Upper lobe of right lung (tissue), 1 donor: ENCODE results near the gene JMJD6. TPM values are rescaled to one million over a fixed set of nuclear protein-coding genes. Genes with fewer than 3 reads are reported as not detected.

Experiments
- ATAC-seq: fragments of 200-7000 bp; cut with Tn5 transposase; one replicate; pipeline ENCODE4 v1.9.1; 2020; ENCODE audit warnings: mild to moderate bottlenecking, moderate library complexity
- DNase-seq: peaks from one replicate; pipeline ENCODE4 v3.0.0-alpha.2; 2020
- H3K27ac ChIP-seq: fragments of 200-600 bp; one replicate; pipeline ENCODE4 v1.8.0; 2022
- H3K27me3 ChIP-seq: fragments of 200-600 bp; one replicate; pipeline ENCODE4 v1.8.0; 2022; ENCODE audit warnings: mild to moderate bottlenecking
- H3K36me3 ChIP-seq: fragments of 200-600 bp; one replicate; pipeline ENCODE4 v1.8.0; 2022
- H3K4me1 ChIP-seq: fragments of 200-600 bp; one replicate; pipeline ENCODE4 v1.8.0; 2022
- H3K4me3 ChIP-seq: fragments of 200-600 bp; one replicate; pipeline ENCODE4 v1.8.0; 2022; ENCODE audit warnings: mild to moderate bottlenecking
- H3K9me3 ChIP-seq: fragments of 200-600 bp; one replicate; pipeline ENCODE4 v1.8.0; 2022
- CTCF ChIP-seq: fragments of 200-600 bp; IDR thresholded peaks from one replicate; pipeline ENCODE4 v1.8.0; 2022; ENCODE audit warnings: antibody characterized with exemption
- intact Hi-C: fragments of 100-400 bp; cut with DNase I; formaldehyde crosslinking; loops from one replicate; pipeline ENCODE4 v1.11.0; 2022
- long read RNA-seq: library from polyadenylated mRNA; unstranded; transcript quantifications from one replicate; pipeline ENCODE4 v2.0.0, GENCODE V29; 2021
- total RNA-seq: library from RNA; stranded (reverse); fragmentation: NEBNext Ultra II Directional; extraction: Animal tissue kit (Norgen Biotek cat#: 25700); gene quantifications from one replicate; pipeline ENCODE4 v1.2.1, GENCODE V29; 2021
- donor health status: DM: no; HTN: yes; CAD: no; lungs with severe emphysema.

Gene JMJD6
- total RNA-seq: 29.6 TPM
- long read RNA-seq, transcript JMJD6-202 (6 exons, 1,603 nt): major isoform, 23 of 38 reads
- long read RNA-seq, partial matches to known transcripts: 6 of 38 reads
- long read RNA-seq, other reads (novel, unspliced or antisense): 6 of 38 reads

GRCh38 chr17:76726231-76726775, at the start of gene JMJD6:
Gene JMJD6, minus strand, starts transcription at chr17:76726606. Its CDS starts 131 bp downstream, at chr17:76726475.
- H3K27me3 ChIP-seq: no peaks in the 10 kb centered on the region
- DNase-seq (peak; percentile 99), ATAC-seq (peak; percentile 95)
- H3K4me1 ChIP-seq: peaks cover 41% of the 10 kb centered on the region
- no peak for TF ChIP-seq CTCF
- H3K27ac ChIP-seq: peak within 1 kb of the TSS; percentile 100
- intact Hi-C loops: no loop called here
- peaks cover 45% of the 10 kb centered on the region for H3K36me3 ChIP-seq
- H3K4me3 ChIP-seq: peak within 1 kb of the TSS; percentile 99
- H3K9me3 ChIP-seq: no peaks in the 10 kb centered on the region

GRCh38 chr17:76775021-76775600, 48.7 kb upstream of the JMJD6 start:
- no peak overlapping the region for H3K4me3 ChIP-seq
- peaks cover 7% of the 10 kb centered on the region for H3K4me1 ChIP-seq
- TF ChIP-seq CTCF: no peak
- peaks cover 78% of the 10 kb centered on the region for H3K36me3 ChIP-seq
- no peak overlapping the region for H3K27ac ChIP-seq
- H3K9me3 ChIP-seq: no peaks in the 10 kb centered on the region
- no peaks in the 10 kb centered on the region for H3K27me3 ChIP-seq
- ATAC-seq: no peak
- DNase-seq: no peak
- intact Hi-C loops: no loop called here

- Histone ChIP-seq H3K4me3 (no peak overlapping the region), H3K9me3 (no peaks in the 10 kb centered on the region), H3K27ac (peak overlapping the region; percentile 43), H3K4me1 (peaks cover 7% of the 10 kb centered on the region), H3K27me3 (no peaks in the 10 kb centered on the region), H3K36me3 (peaks cover 73% of the 10 kb centered on the region)
- DNase-seq: no peak
- no peak for TF ChIP-seq CTCF
- ATAC-seq: peak; percentile 74
- intact Hi-C loops: no loop called here
Observed at GRCh38 chr17:76772842-76773525, 46.6 kb upstream of the JMJD6 start.

- H3K27me3 ChIP-seq: no peaks in the 10 kb centered on the region
- DNase-seq (no peak), ATAC-seq (no peak)
- H3K27ac ChIP-seq: no peak overlapping the region
- intact Hi-C loops: no loop called here
- H3K9me3 ChIP-seq: no peaks in the 10 kb centered on the region
- H3K4me1 ChIP-seq: no peaks in the 10 kb centered on the region
- no peak overlapping the region for H3K4me3 ChIP-seq
- peaks cover 33% of the 10 kb centered on the region for H3K36me3 ChIP-seq
- no peak for TF ChIP-seq CTCF
Observed at GRCh38 chr17:76758570-76758969, 32.2 kb upstream of the JMJD6 start.

GRCh38 chr17:76757256-76757655, 30.9 kb upstream of the JMJD6 start:
- ATAC-seq (no peak), DNase-seq (no peak)
- H3K4me1 ChIP-seq: no peaks in the 10 kb centered on the region
- H3K27ac ChIP-seq: no peak overlapping the region
- H3K36me3 ChIP-seq: peaks cover 33% of the 10 kb centered on the region
- TF ChIP-seq CTCF: no peak
- intact Hi-C loops: no loop called here
- no peak overlapping the region for H3K4me3 ChIP-seq
- no peaks in the 10 kb centered on the region for H3K9me3 ChIP-seq
- no peaks in the 10 kb centered on the region for H3K27me3 ChIP-seq
